Activated CD4-positive, alpha-beta T cell treated with anti-CD3 and anti-CD28 coated beads for 36 hours (primary cell): Measurements from ENCODE around the gene IFT43. TPM values are rescaled to one million over a fixed set of nuclear protein-coding genes. Genes with fewer than 3 reads are reported as not detected.

Experiments used
- ATAC-seq: fragments of 200-7000 bp; cut with Tn5 transposase; one replicate; pipeline ENCODE4 v1.10.0; 2021; ENCODE audit warnings: mild to moderate bottlenecking, moderate library complexity
- CTCF ChIA-PET: fragments of 350-600 bp; sonication (Branson Sonifier 250); formaldehyde crosslinking; loops from one replicate; lab custom pipeline; 2021; ENCODE audit warnings: antibody characterized with exemption; lab: Charles Lee
- POLR2A ChIA-PET: fragments of 350-600 bp; sonication (Branson Sonifier 250); formaldehyde crosslinking; loops from one replicate; lab custom pipeline; 2021; ENCODE audit warnings: antibody characterized with exemption, inconsistent platforms; lab: Charles Lee
- DNase-seq: peaks from one replicate; pipeline ENCODE4 v3.0.0-alpha.2; 2020
- H3K27ac Mint-ChIP-seq: one replicate; pipeline ENCODE4 v1.8.0; 2021; ENCODE audit warnings: mixed read lengths
- H3K27me3 Mint-ChIP-seq: one replicate; pipeline ENCODE4 v1.8.0; 2021; ENCODE audit warnings: mixed read lengths
- H3K36me3 Mint-ChIP-seq: one replicate; pipeline ENCODE4 v1.8.0; 2021; ENCODE audit warnings: low read depth, mixed read lengths
- H3K4me1 Mint-ChIP-seq: one replicate; pipeline ENCODE4 v1.8.0; 2021; ENCODE audit warnings: mixed read lengths
- H3K4me3 Mint-ChIP-seq: one replicate; pipeline ENCODE4 v1.8.0; 2021; ENCODE audit warnings: mild to moderate bottlenecking, moderate library complexity, mixed read lengths
- H3K9me3 Mint-ChIP-seq: one replicate; pipeline ENCODE4 v1.8.0; 2021; ENCODE audit warnings: low read depth, mixed read lengths
- intact Hi-C, 2 experiments: fragments of 100-400 bp; cut with DNase I in 1 of 2; cut with micrococcal nuclease in 1 of 2; formaldehyde crosslinking; loops; one replicate each; pipeline versions ENCODE4 v1.14.2 to v1.15.1; 2022 to 2024; cut with DNase I, micrococcal nuclease
- total RNA-seq, 2 experiments: library from RNA; stranded (reverse); gene quantifications; one replicate each; pipeline ENCODE4 v1.2.3, GENCODE V29; 2021

The IFT43 gene
- total RNA-seq, 2 experiments from 2014 or later: 10.1 to 12.1 TPM

DNA sequence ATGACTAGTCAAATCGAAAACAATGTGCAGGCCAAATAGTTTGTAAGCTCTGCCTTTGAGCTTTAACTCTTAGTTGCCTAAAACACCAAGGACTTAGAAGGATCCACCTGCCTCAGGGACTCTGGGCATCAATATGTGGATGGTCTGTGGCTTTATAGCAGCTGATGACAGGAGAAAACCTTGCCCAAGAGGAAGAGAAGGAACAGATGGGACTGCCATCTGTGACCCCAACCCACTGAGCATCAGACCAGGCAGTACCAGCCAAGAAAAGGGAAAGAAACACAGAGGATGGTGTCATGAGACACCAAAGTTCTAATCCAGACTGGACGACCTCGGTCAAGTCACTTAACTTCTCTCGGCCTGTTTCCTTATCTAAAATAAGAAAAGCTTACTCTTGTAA, 16.4 kb upstream of the IFT43 start:
- ATAC-seq: no peak

GRCh38 chr14:75969891-75970290, 15.7 kb upstream of the IFT43 start:
- no peak for DNase-seq
- Mint-ChIP-seq H3K4me3 (no peak overlapping the region), H3K4me1 (no peaks in the 10 kb centered on the region), H3K36me3 (peaks cover 6% of the 10 kb centered on the region), H3K27ac (no peak overlapping the region), H3K9me3 (no peaks in the 10 kb centered on the region), H3K27me3 (no peaks in the 10 kb centered on the region)
- POLR2A ChIA-PET: no interaction called here
- ATAC-seq: no peak
- CTCF ChIA-PET: interaction anchor here (0.8 to 1.2 kb wide), 2 partner anchors 64 to 261 kb away, joined by 3 to 4 read pairs; no protein-coding TSS in a partner anchor
- intact Hi-C loops: no loop called here

More for the DNA sequence above, 16.4 kb upstream of the IFT43 start:
- ChIA-PET POLR2A (no interaction called here), CTCF (interaction anchor here (1.1 to 1.2 kb wide), 2 partner anchors 24 to 63 kb away, joined by 3 to 4 read pairs; no protein-coding TSS in a partner anchor)
- H3K36me3 Mint-ChIP-seq: peaks cover 7% of the 10 kb centered on the region
- intact Hi-C loops: no loop called here
- no peak overlapping the region for H3K27ac Mint-ChIP-seq
- DNase-seq: no peak
- no peaks in the 10 kb centered on the region for H3K4me1 Mint-ChIP-seq
- no peaks in the 10 kb centered on the region for H3K9me3 Mint-ChIP-seq
- H3K27me3 Mint-ChIP-seq: no peaks in the 10 kb centered on the region
- H3K4me3 Mint-ChIP-seq: no peak overlapping the region

- ATAC-seq (no peak), DNase-seq (no peak)
- Mint-ChIP-seq H3K36me3 (peaks cover 6% of the 10 kb centered on the region), H3K9me3 (no peaks in the 10 kb centered on the region), H3K27ac (no peak overlapping the region), H3K4me1 (no peaks in the 10 kb centered on the region), H3K4me3 (no peak overlapping the region), H3K27me3 (no peaks in the 10 kb centered on the region)
- intact Hi-C loops: no loop called here
- CTCF ChIA-PET: interaction anchor here (2.0 kb wide), 1 partner anchor 65 kb away, joined by 8 read pairs; no protein-coding TSS in a partner anchor
- POLR2A ChIA-PET: no interaction called here
Observed at GRCh38 chr14:75970989-75971388, 14.6 kb upstream of the IFT43 start.

DNA sequence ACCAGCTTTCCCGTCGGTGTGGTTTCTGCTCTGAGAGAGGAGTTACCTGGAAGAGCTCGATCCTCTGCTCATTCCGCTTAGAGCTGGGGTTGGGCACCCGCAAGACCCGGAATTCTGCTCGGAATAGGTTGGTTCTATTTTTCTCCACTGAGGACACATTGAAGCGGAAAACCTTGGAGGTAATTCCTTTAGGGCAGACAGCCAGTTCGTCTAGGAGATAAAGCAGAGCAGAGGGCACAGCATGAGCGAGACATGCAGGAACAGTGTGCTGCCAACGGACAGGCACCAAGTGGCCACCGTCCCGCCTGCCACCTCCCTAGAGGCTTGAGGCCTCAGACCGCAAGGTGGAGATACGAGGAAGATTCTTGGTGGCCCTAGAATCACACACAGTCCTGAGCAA, 14.1 kb upstream of the IFT43 start:
- no peak for DNase-seq
- Mint-ChIP-seq H3K27ac (no peak overlapping the region), H3K36me3 (peaks cover 4% of the 10 kb centered on the region), H3K4me3 (no peak overlapping the region), H3K4me1 (no peaks in the 10 kb centered on the region), H3K9me3 (no peaks in the 10 kb centered on the region), H3K27me3 (no peaks in the 10 kb centered on the region)
- intact Hi-C loops: no loop called here
- ATAC-seq: no peak
- ChIA-PET POLR2A (no interaction called here), CTCF (interaction anchor here (2.0 kb wide), 1 partner anchor 65 kb away, joined by 8 read pairs; no protein-coding TSS in a partner anchor)

GRCh38 chr14:75972801-75973421, 12.7 kb upstream of the IFT43 start:
- ChIA-PET CTCF (interaction anchor here (0.8 to 2.0 kb wide), 3 partner anchors 10 to 78 kb away, joined by 3 to 9 read pairs (median 8); no protein-coding TSS in a partner anchor), POLR2A (no interaction called here)
- Mint-ChIP-seq H3K27ac (no peak overlapping the region), H3K27me3 (no peaks in the 10 kb centered on the region), H3K36me3 (peaks cover 4% of the 10 kb centered on the region), H3K4me3 (no peak overlapping the region), H3K4me1 (no peaks in the 10 kb centered on the region), H3K9me3 (no peaks in the 10 kb centered on the region)
- DNase-seq (no peak), ATAC-seq (no peak)
- intact Hi-C loops: no loop called here

- ATAC-seq (no peak), DNase-seq (no peak)
- Mint-ChIP-seq H3K27me3 (no peaks in the 10 kb centered on the region), H3K36me3 (no peaks in the 10 kb centered on the region), H3K27ac (no peak overlapping the region), H3K4me1 (peaks cover 33% of the 10 kb centered on the region), H3K4me3 (no peak overlapping the region), H3K9me3 (no peaks in the 10 kb centered on the region)
- CTCF ChIA-PET: interaction anchor here (0.6 to 8.2 kb wide), 4 partner anchors 9 to 1005 kb away, joined by 3 to 91 read pairs (median 18); partner anchors contain the start of gene IFT43
- intact Hi-C loops: no loop called here
- POLR2A ChIA-PET: no interaction called here
Observed at GRCh38 chr14:75976826-75977581, 8.6 kb upstream of the IFT43 start.

GRCh38 chr14:75977582-75977943, 8.0 kb upstream of the IFT43 start:
- Mint-ChIP-seq H3K27me3 (no peaks in the 10 kb centered on the region), H3K4me3 (no peak overlapping the region), H3K27ac (no peak overlapping the region), H3K4me1 (peaks cover 33% of the 10 kb centered on the region), H3K36me3 (no peaks in the 10 kb centered on the region), H3K9me3 (no peaks in the 10 kb centered on the region)
- DNase-seq (no peak), ATAC-seq (no peak)
- ChIA-PET POLR2A (no interaction called here), CTCF (interaction anchor here (3.1 to 8.2 kb wide), 2 partner anchors 71 to 268 kb away, joined by 31 to 91 read pairs; no protein-coding TSS in a partner anchor)
- intact Hi-C loops: no loop called here

GRCh38 chr14:75978249-75978731, 7.3 kb upstream of the IFT43 start:
- Mint-ChIP-seq H3K36me3 (no peaks in the 10 kb centered on the region), H3K4me3 (no peak overlapping the region), H3K27me3 (no peaks in the 10 kb centered on the region), H3K4me1 (peaks cover 33% of the 10 kb centered on the region), H3K27ac (no peak overlapping the region), H3K9me3 (no peaks in the 10 kb centered on the region)
- CTCF ChIA-PET: interaction anchor here (0.9 to 8.2 kb wide), 5 partner anchors 10 to 321 kb away, joined by 3 to 91 read pairs (median 7); no protein-coding TSS in a partner anchor
- no peak for ATAC-seq
- intact Hi-C loops: no loop called here
- POLR2A ChIA-PET: no interaction called here
- DNase-seq: peak; percentile 45

DNA sequence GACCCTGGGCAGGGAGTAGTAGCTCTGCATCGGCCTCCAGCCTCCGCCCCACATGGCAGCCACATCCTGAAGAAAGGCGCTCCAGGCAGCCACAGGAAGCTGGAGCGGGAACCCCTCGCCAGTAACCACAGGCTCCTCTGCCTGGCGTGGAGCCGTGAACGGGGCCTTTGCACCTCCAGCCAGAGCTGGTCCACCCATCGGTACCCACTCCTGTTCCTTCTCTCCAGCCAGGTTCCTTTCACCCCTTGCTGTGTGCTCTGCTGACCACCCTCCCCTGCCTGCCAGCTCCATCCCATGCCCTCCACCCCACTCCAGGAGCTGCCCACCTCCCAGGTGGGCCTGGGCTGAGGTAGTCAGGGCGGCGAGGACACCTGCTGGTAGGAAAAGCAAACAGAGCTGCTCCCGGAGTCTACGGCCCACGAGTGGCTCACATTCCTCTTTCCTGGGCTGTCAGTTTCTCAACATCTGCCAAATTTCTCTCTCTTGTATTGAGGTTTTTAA, 6.4 kb upstream of the IFT43 start:
- H3K36me3 Mint-ChIP-seq: no peaks in the 10 kb centered on the region
- peak; percentile 56 for DNase-seq
- ChIA-PET POLR2A (interaction anchor here (0.7 kb wide), 1 partner anchor 201 kb away, joined by 3 read pairs; no protein-coding TSS in a partner anchor), CTCF (interaction anchor here (0.6 to 8.2 kb wide), 12 partner anchors 10 to 583 kb away, joined by 3 to 91 read pairs (median 3); no protein-coding TSS in a partner anchor)
- intact Hi-C loops: no loop called here
- ATAC-seq: no peak
- no peaks in the 10 kb centered on the region for H3K9me3 Mint-ChIP-seq
- H3K27ac Mint-ChIP-seq: no peak overlapping the region
- H3K27me3 Mint-ChIP-seq: no peaks in the 10 kb centered on the region
- H3K4me1 Mint-ChIP-seq: peaks cover 33% of the 10 kb centered on the region
- H3K4me3 Mint-ChIP-seq: peak overlapping the region; percentile 29

DNA sequence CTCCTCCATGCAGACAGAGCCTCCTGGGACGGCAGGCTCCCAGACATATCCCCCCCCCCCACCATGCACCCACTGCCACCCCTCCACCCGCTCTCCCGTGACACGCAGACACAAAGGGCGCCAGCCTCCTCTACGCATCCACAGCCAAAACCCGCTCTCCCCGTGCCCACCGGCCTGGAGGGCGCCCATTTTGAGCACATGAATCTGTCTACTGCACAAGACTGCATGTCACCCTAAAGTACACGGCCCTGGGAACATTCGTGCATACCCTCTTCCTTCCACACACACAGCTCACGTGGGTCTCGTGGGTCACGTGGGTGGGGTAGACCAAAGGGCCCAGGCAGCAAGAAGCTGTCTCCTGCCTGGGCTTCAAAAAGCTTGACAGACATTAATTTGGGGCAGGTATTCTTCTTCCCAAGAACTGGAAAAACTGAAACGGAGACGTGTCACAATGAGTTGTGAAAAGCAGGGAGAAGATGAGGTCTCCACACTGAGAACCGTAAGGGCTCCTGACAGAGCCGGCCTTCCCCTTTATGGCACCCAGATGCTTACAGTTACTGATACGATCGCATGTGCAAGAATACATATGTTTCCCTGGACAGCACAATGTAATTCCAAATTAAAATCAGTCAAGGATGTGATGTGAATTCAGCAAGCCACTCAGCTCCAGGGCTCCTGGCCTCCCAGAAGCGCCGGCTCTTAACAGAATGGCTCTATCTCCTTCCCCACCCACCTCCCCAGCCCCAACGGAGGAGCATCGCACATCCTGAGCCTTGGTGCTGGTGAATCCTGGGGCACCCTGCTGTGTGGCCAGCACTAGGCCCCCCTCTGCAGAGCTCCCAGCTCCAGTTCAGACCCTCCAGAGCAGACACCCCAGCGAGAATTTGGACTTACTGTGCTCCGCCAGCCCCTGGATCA, 5.7 kb upstream of the IFT43 start:
- ATAC-seq (no peak), DNase-seq (no peak)
- Mint-ChIP-seq H3K27me3 (no peaks in the 10 kb centered on the region), H3K4me3 (peak overlapping the region; percentile 29), H3K27ac (no peak overlapping the region), H3K9me3 (no peaks in the 10 kb centered on the region), H3K4me1 (peaks cover 33% of the 10 kb centered on the region), H3K36me3 (no peaks in the 10 kb centered on the region)
- intact Hi-C loops: loop anchor here (5.0 to 10.0 kb wide), 5 partner anchors 318 to 1115 kb away; partner anchors contain the start of genes CIPC (in 1 of the 2), ERG28 (in 1 of the 2), NEK9 (in 1 of the 2) and TMED10 (in 1 of the 2)
- ChIA-PET CTCF (interaction anchor here (0.6 to 8.2 kb wide), 11 partner anchors 12 to 824 kb away, joined by 3 to 91 read pairs (median 3); no protein-coding TSS in a partner anchor), POLR2A (interaction anchor here (0.7 kb wide), 1 partner anchor 201 kb away, joined by 3 read pairs; no protein-coding TSS in a partner anchor)
